ENCODE data around the gene PSMF1.

GRCh38 chr20:1144401-1145172, 26.2 kb downstream of the PSMF1 start:
- TF ChIP-seq EZH2 (IDR thresholded peaks at IDR 0.05; ENCODE audit: borderline replicate concordance, low read length) (no peak), CTCF (IDR thresholded peaks at IDR 0.05; ENCODE audit: low read length) (no peak)

Data from OCI-LY1 (cell line).